ENCODE results near the gene NOS3. TPM values are rescaled to one million over a fixed set of nuclear protein-coding genes. Genes with fewer than 3 reads are reported as not detected.

NOS3 gene
- total RNA-seq, 6 donors from 2014 or later: 3.1 to 95.3 (median 16.2) TPM

- no peak for DNase-seq
- Histone ChIP-seq H3K27me3 (peaks cover 0 to 23% (median 12%) of the 10 kb centered on the region in 4 donors), H3K27ac (no peak overlapping the region), H3K4me3 (peak overlapping the region in 3 of 4 donors; percentile 18 to 35 (median 35)), H3K4me1 (peaks cover 17 to 25% (median 21%) of the 10 kb centered on the region in 4 donors), H3K36me3 (no peaks in the 10 kb centered on the region), H3K9me3 (no peaks in the 10 kb centered on the region)
- WGBS, 2 donors: 25 to 67% methylated on average over 2 to 9 of the region's 20 CpGs
- no peak for ATAC-seq (ENCODE audit: low FRiP score in 2 of 2)
- TF ChIP-seq EP300 (IDR thresholded peaks at IDR 0.05): no peak
- TF ChIP-seq CTCF (IDR thresholded peaks at IDR 0.05): no peak
- no peak for TF ChIP-seq POLR2A (IDR thresholded peaks at IDR 0.05)
- TF ChIP-seq POLR2AphosphoS5 (IDR thresholded peaks at IDR 0.05): no peak
Observed at GRCh38 chr7:151019130-151019447, 28.3 kb downstream of the NOS3 start.

- ATAC-seq (ENCODE audit: low FRiP score in 2 of 2) (no peak), DNase-seq (no peak)
- peaks cover 17 to 21% (median 19%) of the 10 kb centered on the region in 4 donors for H3K4me1 ChIP-seq
- H3K27me3 ChIP-seq: peaks cover 0 to 22% (median 12%) of the 10 kb centered on the region in 4 donors
- WGBS, 2 donors: 65 to 70% methylated on average over 7 of the region's 7 CpGs
- no peak overlapping the region for H3K4me3 ChIP-seq
- no peaks in the 10 kb centered on the region for H3K36me3 ChIP-seq
- no peak for TF ChIP-seq CTCF (IDR thresholded peaks at IDR 0.05)
- no peak for TF ChIP-seq EP300 (IDR thresholded peaks at IDR 0.05)
- TF ChIP-seq POLR2AphosphoS5 (IDR thresholded peaks at IDR 0.05): no peak
- TF ChIP-seq POLR2A (IDR thresholded peaks at IDR 0.05): no peak
- H3K9me3 ChIP-seq: no peaks in the 10 kb centered on the region
- no peak overlapping the region for H3K27ac ChIP-seq
Observed at GRCh38 chr7:151020231-151020630, 29.4 kb downstream of the NOS3 start.

GRCh38 chr7:151023232-151023631 is 32.4 kb downstream of the NOS3 start:
- DNase-seq (no peak), ATAC-seq (ENCODE audit: low FRiP score in 2 of 2) (no peak)
- no peak for TF ChIP-seq CTCF (IDR thresholded peaks at IDR 0.05)
- TF ChIP-seq POLR2A (IDR thresholded peaks at IDR 0.05): no peak
- TF ChIP-seq POLR2AphosphoS5 (IDR thresholded peaks at IDR 0.05): no peak
- TF ChIP-seq EP300 (IDR thresholded peaks at IDR 0.05): no peak
- Histone ChIP-seq H3K36me3 (no peaks in the 10 kb centered on the region), H3K4me3 (no peak overlapping the region), H3K27ac (no peak overlapping the region), H3K9me3 (no peaks in the 10 kb centered on the region), H3K27me3 (peaks cover 0 to 16% (median 10%) of the 10 kb centered on the region in 4 donors), H3K4me1 (peaks cover 16 to 23% (median 17%) of the 10 kb centered on the region in 4 donors)
- WGBS, 2 donors: 71 to 77% methylated on average over 9 to 10 of the region's 10 CpGs

- H3K27ac ChIP-seq: no peak within 1 kb of the TSS
- 75 to 80% methylated on average over 4 of the region's 4 CpGs for WGBS, 2 donors
- H3K36me3 ChIP-seq: no peaks in the 10 kb centered on the region
- no peak for TF ChIP-seq POLR2A (IDR thresholded peaks at IDR 0.05)
- no peak for TF ChIP-seq EP300 (IDR thresholded peaks at IDR 0.05)
- TF ChIP-seq POLR2AphosphoS5 (IDR thresholded peaks at IDR 0.05): no peak
- TF ChIP-seq CTCF (IDR thresholded peaks at IDR 0.05): no peak
- peaks cover 0 to 3% (median 1%) of the 10 kb centered on the region in 4 donors for H3K27me3 ChIP-seq
- no peaks in the 10 kb centered on the region for H3K9me3 ChIP-seq
- ATAC-seq (ENCODE audit: low FRiP score in 2 of 2): no peak
- DNase-seq: no peak
- peaks cover 10 to 19% (median 13%) of the 10 kb centered on the region in 4 donors for H3K4me1 ChIP-seq
- no peak within 1 kb of the TSS for H3K4me3 ChIP-seq
Observed at GRCh38 chr7:151024435-151025056, 33.7 kb downstream of the NOS3 start, which contains the start of gene ATG9B. ATG9B (minus strand) TSS chr7:151024494; CDS start chr7:151024423, 71 bp downstream.
